ENCODE results near the gene PNKP.

GRCh38 chr19:49839713-49840112 lies 27.7 kb downstream of the PNKP start:
- TF ChIP-seq ZBTB21 (CRISPR knock-in tag; IDR thresholded peaks at IDR 0.05; ENCODE audit: borderline replicate concordance) (no peak), CTCF (IDR thresholded peaks at IDR 0.05) (no peak), FOXK1 (CRISPR knock-in tag; IDR thresholded peaks at IDR 0.05) (no peak), E2F4 (CRISPR knock-in tag; IDR thresholded peaks at IDR 0.05; ENCODE audit: borderline replicate concordance, low read depth) (no peak), AFF4 (CRISPR knock-in tag; IDR thresholded peaks at IDR 0.05; ENCODE audit: borderline replicate concordance) (no peak)
